GM19240 (cell line): ENCODE results near the gene TRAF3IP1.

Experiments used
- DNase-seq: peaks from one replicate; pipeline ENCODE4 v3.0.0; 2011; ENCODE audit warnings: low spot score; ENCODE audit not compliant: insufficient read length

The TRAF3IP1 gene

GRCh38 chr2:238287737-238288649, 32.3 kb upstream of the TRAF3IP1 start, which contains the start of gene PER2:
Gene PER2, minus strand, starts transcription at chr2:238288610. Its CDS starts 10,674 bp downstream, at chr2:238277936.
- DNase-seq, result no peak

GRCh38 chr2:238288650-238289573, 31.4 kb upstream of the TRAF3IP1 start:
- peak; percentile 88 for DNase-seq

GRCh38 chr2:238289574-238289973, 30.7 kb upstream of the TRAF3IP1 start:
- DNase-seq, result no peak

- DNase-seq, result no peak
Observed at GRCh38 chr2:238290091-238290509, 30.2 kb upstream of the TRAF3IP1 start.

GRCh38 chr2:238290715-238291549, 29.4 kb upstream of the TRAF3IP1 start:
- DNase-seq, result no peak

GRCh38 chr2:238291550-238292281, 28.6 kb upstream of the TRAF3IP1 start:
- no peak for DNase-seq

- no peak for DNase-seq
Observed at GRCh38 chr2:238294046-238294392, 26.3 kb upstream of the TRAF3IP1 start.

- DNase-seq, result no peak
Observed at GRCh38 chr2:238294393-238295143, 25.8 kb upstream of the TRAF3IP1 start.

GRCh38 chr2:238295144-238296112, 24.9 kb upstream of the TRAF3IP1 start:
- DNase-seq, result no peak

- no peak for DNase-seq
Observed at GRCh38 chr2:238296638-238297457, 23.5 kb upstream of the TRAF3IP1 start.

- DNase-seq, result no peak
Observed at GRCh38 chr2:238299803-238300202, 20.5 kb upstream of the TRAF3IP1 start.

GRCh38 chr2:238302087-238302486, 18.2 kb upstream of the TRAF3IP1 start:
- DNase-seq, result no peak

GRCh38 chr2:238302751-238303150, 17.6 kb upstream of the TRAF3IP1 start:
- no peak for DNase-seq

GRCh38 chr2:238304116-238304515, 16.2 kb upstream of the TRAF3IP1 start:
- DNase-seq, result no peak

- DNase-seq, result no peak
Observed at GRCh38 chr2:238305092-238305862, 15.0 kb upstream of the TRAF3IP1 start.

GRCh38 chr2:238305965-238306671, 14.2 kb upstream of the TRAF3IP1 start:
- DNase-seq, result peak; percentile 18
